ENCODE measurements around the gene KLF16. TPM values are rescaled to one million over a fixed set of nuclear protein-coding genes. Genes with fewer than 3 reads are reported as not detected.

KLF16 gene
- total RNA-seq, 1 experiment from 2014 or later = 26.7 TPM

DNA sequence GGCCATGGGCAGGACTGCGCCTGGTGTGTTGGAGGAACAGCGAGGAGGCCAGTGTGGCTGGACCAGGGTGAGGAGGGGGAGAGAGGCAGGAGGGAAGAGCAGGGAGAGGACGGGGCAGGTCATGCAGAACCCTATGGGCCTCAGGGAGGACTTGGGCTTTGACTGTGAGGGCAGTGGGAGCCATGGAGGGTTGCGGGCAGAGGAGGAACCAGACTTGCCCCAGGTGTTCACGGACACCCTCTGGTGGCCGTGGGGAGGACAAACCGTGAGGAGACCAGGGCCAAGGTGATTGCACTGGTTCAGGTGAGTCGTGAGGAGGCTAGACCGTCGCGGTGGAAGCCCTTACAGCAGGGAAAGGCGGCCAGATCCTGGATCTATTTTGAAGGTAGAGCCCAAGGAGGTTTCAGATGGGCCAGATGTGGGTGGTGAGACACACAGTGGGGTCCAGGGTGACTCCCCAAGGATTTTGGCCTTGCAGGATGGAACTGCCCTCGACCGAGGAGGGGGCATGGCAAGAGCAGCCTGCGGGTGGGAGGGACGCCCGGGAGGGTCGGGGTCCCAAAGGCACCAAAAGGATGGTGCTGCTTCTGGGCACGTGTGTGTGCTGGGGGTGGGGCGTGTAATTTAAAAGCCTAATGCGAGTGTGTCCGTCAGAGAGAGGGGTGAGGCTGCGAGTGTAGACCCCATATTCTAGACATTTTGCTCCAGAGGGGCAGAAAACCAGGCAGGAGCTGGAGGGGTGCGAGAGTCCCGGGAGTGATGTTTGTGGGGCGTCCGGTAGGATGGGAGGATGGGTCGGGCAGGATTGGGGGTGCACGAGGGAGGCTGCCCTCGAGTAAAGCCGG lies 12.3 kb downstream of the KLF16 start:
- Histone ChIP-seq H2AFZ (no peak overlapping the region), H3K36me3 (ENCODE audit: low read depth) (no peaks in the 10 kb centered on the region), H3K4me1 (replicated peaks; ENCODE audit: insufficient read depth) (peaks cover 19% of the 10 kb centered on the region; the same call in 1 of the 2 replicates), H3K27ac (no peak overlapping the region), H3K27me3 (ENCODE audit: insufficient read depth, low read depth) (no peaks in the 10 kb centered on the region), H3K9me3 (ENCODE audit: insufficient read depth, low read depth) (no peaks in the 10 kb centered on the region), H4K20me1 (ENCODE audit: insufficient read depth) (peaks cover 27% of the 10 kb centered on the region), H3K9me2 (ENCODE audit: insufficient read depth) (no peaks in the 10 kb centered on the region), H3K4me3 (no peak overlapping the region), H3K4me2 (no peak overlapping the region), H3K79me2 (ENCODE audit: low read depth) (peaks cover 46% of the 10 kb centered on the region), H3F3A (ENCODE audit: insufficient read depth, low read depth) (peaks cover 19% of the 10 kb centered on the region; the same call in 1 of the 2 replicates)
- CTCF ChIA-PET = no interaction called here
- POLR2A ChIA-PET (ENCODE audit: unreplicated experiment) = no interaction called here
- DNase-seq = no peak
- no peak for TF ChIP-seq EZH2 (IDR thresholded peaks at IDR 0.05; ENCODE audit: low read depth)
- TF ChIP-seq, protein P1, sequence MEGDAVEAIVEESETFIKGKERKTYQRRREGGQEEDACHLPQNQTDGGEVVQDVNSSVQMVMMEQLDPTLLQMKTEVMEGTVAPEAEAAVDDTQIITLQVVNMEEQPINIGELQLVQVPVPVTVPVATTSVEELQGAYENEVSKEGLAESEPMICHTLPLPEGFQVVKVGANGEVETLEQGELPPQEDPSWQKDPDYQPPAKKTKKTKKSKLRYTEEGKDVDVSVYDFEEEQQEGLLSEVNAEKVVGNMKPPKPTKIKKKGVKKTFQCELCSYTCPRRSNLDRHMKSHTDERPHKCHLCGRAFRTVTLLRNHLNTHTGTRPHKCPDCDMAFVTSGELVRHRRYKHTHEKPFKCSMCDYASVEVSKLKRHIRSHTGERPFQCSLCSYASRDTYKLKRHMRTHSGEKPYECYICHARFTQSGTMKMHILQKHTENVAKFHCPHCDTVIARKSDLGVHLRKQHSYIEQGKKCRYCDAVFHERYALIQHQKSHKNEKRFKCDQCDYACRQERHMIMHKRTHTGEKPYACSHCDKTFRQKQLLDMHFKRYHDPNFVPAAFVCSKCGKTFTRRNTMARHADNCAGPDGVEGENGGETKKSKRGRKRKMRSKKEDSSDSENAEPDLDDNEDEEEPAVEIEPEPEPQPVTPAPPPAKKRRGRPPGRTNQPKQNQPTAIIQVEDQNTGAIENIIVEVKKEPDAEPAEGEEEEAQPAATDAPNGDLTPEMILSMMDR (conservative IDR thresholded peaks at IDR 0.05) = no peak
- no TSS peak for BruUV-seq (replicated peaks)
- intact Hi-C loops (cut with micrococcal nuclease; ENCODE audit: unreplicated experiment) = no loop called here

DNA sequence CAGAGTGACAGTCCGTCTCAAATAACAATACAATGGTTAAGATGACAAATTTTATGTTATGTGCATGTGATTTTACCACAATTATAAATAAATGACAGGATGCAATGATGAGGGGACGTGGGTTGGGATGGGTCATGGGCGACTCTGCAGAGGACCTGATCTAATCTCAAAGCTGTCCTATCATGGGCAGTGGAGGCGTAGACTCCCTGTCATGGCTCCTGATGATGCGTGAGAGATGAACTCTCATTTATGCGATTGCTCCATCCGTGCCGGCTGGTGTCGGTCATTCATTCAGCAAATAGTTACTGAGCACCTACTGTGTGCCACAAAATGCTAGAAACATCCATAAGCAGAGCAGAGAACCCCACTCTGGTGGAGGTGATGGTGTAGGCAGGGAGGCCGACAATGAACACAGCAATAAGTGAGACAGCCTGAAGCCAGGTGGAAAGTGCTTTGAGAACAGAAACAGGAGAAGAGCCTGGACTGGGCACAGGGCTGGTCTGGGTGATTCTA lies 13.4 kb downstream of the KLF16 start:
- no peak overlapping the region for H2AFZ ChIP-seq
- CTCF ChIA-PET = no interaction called here
- H3K36me3 ChIP-seq (ENCODE audit: low read depth) = no peaks in the 10 kb centered on the region
- no TSS peak for BruUV-seq (replicated peaks)
- no peaks in the 10 kb centered on the region for H3K27me3 ChIP-seq (ENCODE audit: insufficient read depth, low read depth)
- no peak overlapping the region for H3K4me2 ChIP-seq
- no peak overlapping the region for H3K27ac ChIP-seq
- H3K79me2 ChIP-seq (ENCODE audit: low read depth) = peaks cover 48% of the 10 kb centered on the region
- H3K4me1 ChIP-seq (replicated peaks; ENCODE audit: insufficient read depth) = peaks cover 12% of the 10 kb centered on the region; the same call in 1 of the 2 replicates
- peaks cover 14% of the 10 kb centered on the region; the same call in 1 of the 2 replicates for H3F3A ChIP-seq (ENCODE audit: insufficient read depth, low read depth)
- intact Hi-C loops (cut with micrococcal nuclease; ENCODE audit: unreplicated experiment) = no loop called here
- no peak overlapping the region for H3K4me3 ChIP-seq
- no peaks in the 10 kb centered on the region for H3K9me3 ChIP-seq (ENCODE audit: insufficient read depth, low read depth)
- no peaks in the 10 kb centered on the region for H3K9me2 ChIP-seq (ENCODE audit: insufficient read depth)
- POLR2A ChIA-PET (ENCODE audit: unreplicated experiment) = no interaction called here
- H4K20me1 ChIP-seq (ENCODE audit: insufficient read depth) = peaks cover 28% of the 10 kb centered on the region
- TF ChIP-seq EZH2 (IDR thresholded peaks at IDR 0.05; ENCODE audit: low read depth) = no peak
- TF ChIP-seq, protein P1 (conservative IDR thresholded peaks at IDR 0.05) = no peak
- no peak for DNase-seq

- peaks cover 52% of the 10 kb centered on the region for H3K79me2 ChIP-seq (ENCODE audit: low read depth)
- ChIA-PET POLR2A (ENCODE audit: unreplicated experiment) (interaction anchor here (0.7 kb wide), 1 partner anchor 36 kb away, joined by 4 read pairs; the partner anchor contains the start of gene ABHD17A), CTCF (no interaction called here)
- intact Hi-C loops (cut with micrococcal nuclease; ENCODE audit: unreplicated experiment) = no loop called here
- H3F3A ChIP-seq (ENCODE audit: insufficient read depth, low read depth) = peaks cover 14% of the 10 kb centered on the region; the same call in 1 of the 2 replicates
- TF ChIP-seq EZH2 (IDR thresholded peaks at IDR 0.05; ENCODE audit: low read depth) = no peak
- TF ChIP-seq, protein P1 (conservative IDR thresholded peaks at IDR 0.05) = no peak
- no peak overlapping the region for H2AFZ ChIP-seq
- no peak for DNase-seq
- no peaks in the 10 kb centered on the region for H3K9me3 ChIP-seq (ENCODE audit: insufficient read depth, low read depth)
- H3K4me2 ChIP-seq = 0 out of 2 replicates have a peak overlapping the region, but pooled peaks have one; percentile 25
- no peaks in the 10 kb centered on the region for H3K9me2 ChIP-seq (ENCODE audit: insufficient read depth)
- H4K20me1 ChIP-seq (ENCODE audit: insufficient read depth) = peaks cover 32% of the 10 kb centered on the region
- no peak overlapping the region for H3K4me3 ChIP-seq
- no peaks in the 10 kb centered on the region for H3K36me3 ChIP-seq (ENCODE audit: low read depth)
- H3K27me3 ChIP-seq (ENCODE audit: insufficient read depth, low read depth) = no peaks in the 10 kb centered on the region
- BruUV-seq (replicated peaks) = no TSS peak
- H3K27ac ChIP-seq = peak overlapping the region; percentile 90; the same call in 1 of the 2 replicates
- H3K4me1 ChIP-seq (replicated peaks; ENCODE audit: insufficient read depth) = 0 out of 2 replicates have a peak, but pooled peaks cover 11% of the 10 kb centered on the region
These were observed 14.3 kb downstream of the KLF16 start for GRCh38 chr19:1849132-1849474.

Measured in PC-9 (cell line).